CD4-positive, alpha-beta T cell treated with Interleukin-10 for 1 hour (primary cell): ENCODE measurements around the gene ACKR2.

Source experiments
- DNase-seq: peaks from one replicate; pipeline ENCODE4 v3.0.0-alpha.2; 2020

The ACKR2 gene

GRCh38 chr3:42894698-42895579, 85.7 kb downstream of the ACKR2 start:
- no peak for DNase-seq

GRCh38 chr3:42895580-42895868, 86.3 kb downstream of the ACKR2 start:
- no peak for DNase-seq

GRCh38 chr3:42898896-42899675, 89.8 kb downstream of the ACKR2 start:
- DNase-seq: no peak

GRCh38 chr3:42900226-42901072, 91.2 kb downstream of the ACKR2 start:
- no peak for DNase-seq

GRCh38 chr3:42901073-42901415, 91.8 kb downstream of the ACKR2 start:
- DNase-seq: no peak

- no peak for DNase-seq
Measured at GRCh38 chr3:42902257-42902656, 93.0 kb downstream of the ACKR2 start.

- no peak for DNase-seq
Measured at GRCh38 chr3:42904076-42904475, 94.8 kb downstream of the ACKR2 start.

GRCh38 chr3:42905740-42906069, 96.5 kb downstream of the ACKR2 start:
- no peak for DNase-seq

GRCh38 chr3:42906070-42906847, 97.0 kb downstream of the ACKR2 start, which contains the start of gene ZNF662:
Gene ZNF662, plus strand, starts transcription at chr3:42906142. Its CDS starts 1,973 bp downstream, at chr3:42908115.
- DNase-seq: peak; percentile 3

GRCh38 chr3:42906848-42907183, 97.6 kb downstream of the ACKR2 start:
- DNase-seq: no peak

- no peak for DNase-seq
Measured at GRCh38 chr3:42908675-42909074, 99.4 kb downstream of the ACKR2 start.

GRCh38 chr3:42911551-42911950, 102.3 kb downstream of the ACKR2 start:
- DNase-seq: no peak

- no peak for DNase-seq
Measured at GRCh38 chr3:42914771-42915515, 105.7 kb downstream of the ACKR2 start.
